ENCODE measurements around the gene ABHD18. TPM values are rescaled to one million over a fixed set of nuclear protein-coding genes. Genes with fewer than 3 reads are reported as not detected.
"Not testable (repeated sequence)": the region's sequence is repeated elsewhere in the genome, so short reads cannot be mapped to it uniquely, and the experiment has no call there.

The ABHD18 gene
- total RNA-seq, 3 donors from 2014 or later (not counting 1 experiment from before 2014, with no cell fraction given), result 16.0 to 21.9 (median 17.6) TPM

DNA sequence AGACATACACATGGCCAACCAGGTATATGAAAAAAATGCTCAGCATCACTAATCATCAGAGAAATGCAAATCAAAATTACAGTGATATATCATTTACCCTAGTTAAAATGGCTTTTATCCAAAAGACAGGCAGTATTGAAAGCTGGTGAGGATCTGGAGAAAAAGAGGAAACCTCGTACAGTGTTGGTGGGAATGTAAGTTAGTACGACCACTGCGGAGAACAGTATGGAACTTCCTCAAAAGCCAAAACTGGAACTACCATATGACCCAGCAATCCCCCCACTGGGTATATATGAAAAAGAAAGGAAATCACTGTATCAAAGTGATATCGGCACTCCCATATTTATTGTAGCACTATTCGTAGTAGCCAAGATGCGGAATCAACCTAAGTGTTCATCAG is 23.4 kb downstream of the ABHD18 start:
- Histone ChIP-seq H3K4me3 (ENCODE audit: low read length) (no peak overlapping the region), H3K36me3 (ENCODE audit: control insufficient read depth, insufficient read depth, low read length) (peaks cover 20% of the 10 kb centered on the region), H3K27me3 (ENCODE audit: control insufficient read depth, insufficient read depth, low read length) (no peaks in the 10 kb centered on the region), H3K9me3 (ENCODE audit: control insufficient read depth, insufficient read depth, low read length) (no peaks in the 10 kb centered on the region), H3K27ac (ENCODE audit: low read length) (no peak overlapping the region), H3K4me1 (ENCODE audit: control insufficient read depth, insufficient read depth, low read length) (no peaks in the 10 kb centered on the region)
- Mint-ChIP-seq H3K36me3 (peaks cover 7% of the 10 kb centered on the region), H3K27me3 (ENCODE audit: low read depth in 2 of 2) (no peaks in the 10 kb centered on the region), H3K4me1 (peaks cover 12% of the 10 kb centered on the region in 2 donors), H3K4me3 (no peak overlapping the region), H3K27ac (no peak overlapping the region), H3K9me3 (no peaks in the 10 kb centered on the region)
- 100% methylated on average over 1 of the region's 6 CpGs for WGBS (ENCODE audit: insufficient coverage)
- TF ChIP-seq, protein P1, sequence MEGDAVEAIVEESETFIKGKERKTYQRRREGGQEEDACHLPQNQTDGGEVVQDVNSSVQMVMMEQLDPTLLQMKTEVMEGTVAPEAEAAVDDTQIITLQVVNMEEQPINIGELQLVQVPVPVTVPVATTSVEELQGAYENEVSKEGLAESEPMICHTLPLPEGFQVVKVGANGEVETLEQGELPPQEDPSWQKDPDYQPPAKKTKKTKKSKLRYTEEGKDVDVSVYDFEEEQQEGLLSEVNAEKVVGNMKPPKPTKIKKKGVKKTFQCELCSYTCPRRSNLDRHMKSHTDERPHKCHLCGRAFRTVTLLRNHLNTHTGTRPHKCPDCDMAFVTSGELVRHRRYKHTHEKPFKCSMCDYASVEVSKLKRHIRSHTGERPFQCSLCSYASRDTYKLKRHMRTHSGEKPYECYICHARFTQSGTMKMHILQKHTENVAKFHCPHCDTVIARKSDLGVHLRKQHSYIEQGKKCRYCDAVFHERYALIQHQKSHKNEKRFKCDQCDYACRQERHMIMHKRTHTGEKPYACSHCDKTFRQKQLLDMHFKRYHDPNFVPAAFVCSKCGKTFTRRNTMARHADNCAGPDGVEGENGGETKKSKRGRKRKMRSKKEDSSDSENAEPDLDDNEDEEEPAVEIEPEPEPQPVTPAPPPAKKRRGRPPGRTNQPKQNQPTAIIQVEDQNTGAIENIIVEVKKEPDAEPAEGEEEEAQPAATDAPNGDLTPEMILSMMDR (IDR thresholded peaks at IDR 0.05), result no peak
- ATAC-seq (no peak), DNase-seq (no peak)
- intact Hi-C loops (cut with micrococcal nuclease), result no loop called here

DNA sequence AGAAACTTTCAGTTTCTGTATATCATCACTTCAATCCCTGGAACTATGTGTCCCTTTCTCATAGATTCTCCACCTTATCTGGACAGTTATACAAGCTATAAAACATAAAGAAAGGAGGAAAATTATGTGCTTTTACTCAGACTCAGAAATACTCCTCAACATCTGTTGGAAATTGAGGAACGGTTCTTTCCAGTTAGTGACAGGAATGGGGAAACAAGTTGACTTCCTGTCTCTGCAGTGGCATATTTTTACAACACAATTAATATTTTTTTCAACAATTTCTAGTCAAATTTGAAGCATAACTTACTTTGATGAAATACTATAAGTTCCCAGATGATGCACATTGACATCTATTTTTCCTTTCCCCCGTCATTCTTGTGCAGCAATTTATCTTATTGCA is 27.9 kb downstream of the ABHD18 start:
- H3K36me3 ChIP-seq (ENCODE audit: control insufficient read depth, insufficient read depth, low read length), result peaks cover 4% of the 10 kb centered on the region
- TF ChIP-seq, protein P1 (IDR thresholded peaks at IDR 0.05), result no peak
- peak overlapping the region; percentile 68 to 74 for H3K27ac Mint-ChIP-seq
- no peak overlapping the region for H3K4me3 ChIP-seq (ENCODE audit: low read length)
- intact Hi-C loops (cut with micrococcal nuclease), result no loop called here
- 20% methylated on average over 1 of the region's 2 CpGs for WGBS (ENCODE audit: insufficient coverage)
- H3K9me3 Mint-ChIP-seq, result peaks cover 0 to 3% of the 10 kb centered on the region in 2 donors
- peaks cover 14% of the 10 kb centered on the region for H3K36me3 Mint-ChIP-seq
- no peak for DNase-seq
- peaks cover 7% of the 10 kb centered on the region for H3K9me3 ChIP-seq (ENCODE audit: control insufficient read depth, insufficient read depth, low read length)
- no peaks in the 10 kb centered on the region for H3K27me3 ChIP-seq (ENCODE audit: control insufficient read depth, insufficient read depth, low read length)
- no peak overlapping the region for H3K4me3 Mint-ChIP-seq
- no peak overlapping the region for H3K27ac ChIP-seq (ENCODE audit: low read length)
- peaks cover 13 to 14% of the 10 kb centered on the region in 2 donors for H3K4me1 Mint-ChIP-seq
- H3K27me3 Mint-ChIP-seq (ENCODE audit: low read depth in 2 of 2), result no peaks in the 10 kb centered on the region
- no peak for ATAC-seq
- no peaks in the 10 kb centered on the region for H3K4me1 ChIP-seq (ENCODE audit: control insufficient read depth, insufficient read depth, low read length)

DNA sequence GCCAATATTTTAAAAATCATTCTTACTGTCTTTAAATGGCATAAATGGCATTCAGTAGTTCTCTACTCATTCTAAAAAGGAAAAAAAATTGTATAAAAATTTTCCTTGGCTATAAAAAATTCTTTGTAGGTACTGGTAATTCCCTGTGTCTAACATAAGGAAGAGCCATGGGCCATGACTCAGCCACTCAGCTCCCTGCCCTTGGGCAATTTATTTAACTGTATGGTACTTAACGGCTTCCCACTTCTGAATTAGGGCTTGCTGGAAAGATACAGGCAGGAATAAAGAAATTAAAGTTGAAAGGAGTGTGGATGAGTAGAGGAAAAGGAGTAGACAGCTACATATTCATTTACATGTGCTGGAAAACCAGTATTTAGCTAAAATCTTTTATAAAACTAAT is 30.6 kb downstream of the ABHD18 start:
- peaks cover 14 to 27% of the 10 kb centered on the region in 2 donors for H3K4me1 Mint-ChIP-seq
- intact Hi-C loops (cut with micrococcal nuclease), result no loop called here

DNA sequence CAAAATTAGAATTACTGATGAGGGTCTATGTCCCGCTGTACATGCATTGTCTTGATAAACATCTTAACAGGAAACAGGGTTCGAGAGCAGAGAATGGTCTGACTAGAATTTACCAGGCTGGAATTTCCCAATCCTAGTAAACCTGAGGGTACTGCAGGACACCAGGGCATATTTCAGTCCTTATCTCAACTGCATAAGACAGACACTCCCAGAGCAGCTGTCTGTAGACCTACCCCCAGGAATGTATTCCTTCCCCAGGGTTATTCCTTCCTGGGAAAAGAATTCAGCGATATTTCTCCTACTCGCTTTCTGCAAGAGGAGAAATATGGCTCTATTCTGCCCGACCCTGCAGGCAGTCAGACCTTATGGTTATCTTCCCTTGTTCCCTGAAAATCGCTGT is 31.3 kb downstream of the ABHD18 start:
- H3K27me3 ChIP-seq (ENCODE audit: control insufficient read depth, insufficient read depth, low read length); intact Hi-C loops (cut with micrococcal nuclease); H3K27ac Mint-ChIP-seq; H3K27me3 Mint-ChIP-seq (ENCODE audit: low read depth in 2 of 2); H3K4me3 ChIP-seq (ENCODE audit: low read length); H3K36me3 ChIP-seq (ENCODE audit: control insufficient read depth, insufficient read depth, low read length); H3K4me3 Mint-ChIP-seq; H3K4me1 ChIP-seq (ENCODE audit: control insufficient read depth, insufficient read depth, low read length); ATAC-seq; H3K27ac ChIP-seq (ENCODE audit: low read length); H3K9me3 ChIP-seq (ENCODE audit: control insufficient read depth, insufficient read depth, low read length); DNase-seq: not testable (repeated sequence)
- Mint-ChIP-seq H3K9me3 (peaks cover 0 to 12% of the 10 kb centered on the region in 2 donors), H3K4me1 (peaks cover 21 to 35% of the 10 kb centered on the region in 2 donors), H3K36me3 (peaks cover 17% of the 10 kb centered on the region)
- 95% methylated on average over 6 of the region's 6 CpGs for WGBS (ENCODE audit: insufficient coverage)

More for the DNA sequence above, 30.6 kb downstream of the ABHD18 start:
- DNase-seq (no peak), ATAC-seq (no peak)
- Mint-ChIP-seq H3K36me3 (peaks cover 17% of the 10 kb centered on the region), H3K9me3 (peaks cover 0 to 12% of the 10 kb centered on the region in 2 donors), H3K4me3 (no peak overlapping the region), H3K27me3 (ENCODE audit: low read depth in 2 of 2) (no peaks in the 10 kb centered on the region), H3K27ac (no peak overlapping the region)
- WGBS (ENCODE audit: insufficient coverage), result 100% methylated on average over 1 of the region's 1 CpG
- Histone ChIP-seq H3K4me1 (ENCODE audit: control insufficient read depth, insufficient read depth, low read length) (no peaks in the 10 kb centered on the region), H3K27me3 (ENCODE audit: control insufficient read depth, insufficient read depth, low read length) (no peaks in the 10 kb centered on the region), H3K4me3 (ENCODE audit: low read length) (no peak overlapping the region), H3K36me3 (ENCODE audit: control insufficient read depth, insufficient read depth, low read length) (peaks cover 2% of the 10 kb centered on the region), H3K9me3 (ENCODE audit: control insufficient read depth, insufficient read depth, low read length) (peaks cover 7% of the 10 kb centered on the region), H3K27ac (ENCODE audit: low read length) (no peak overlapping the region)
- TF ChIP-seq, protein P1 (IDR thresholded peaks at IDR 0.05), result no peak
